K562 (cell line): ENCODE measurements around the gene CARMIL1. TPM values are rescaled to one million over a fixed set of nuclear protein-coding genes. Genes with fewer than 3 reads are reported as not detected.

Source experiments
- ATAC-seq: fragments of 200-7000 bp; cut with Tn5 transposase; 3 replicates; pipeline ENCODE4 v1.9.1; 2020; ENCODE audit warnings: moderate library complexity
- BruUV-seq: library from RNA; stranded (reverse); fragments of 400-500 nt; replicated peaks from 2 replicates; lab custom pipeline; 2021; lab: Mats Ljungman, UMichigan
- CTCF ChIA-PET: fragments of 300-600 bp; formaldehyde crosslinking; extraction: SDS; loops from one replicate; lab custom pipeline; 2021; ENCODE audit warnings: low intra/inter-chr PET ratio; lab: Yijun Ruan, JAX
- POLR2A ChIA-PET: fragments of 300-600, 350-650 bp; sonication (Branson Sonifier 250); formaldehyde crosslinking; extraction: SDS; loops from one replicate; lab custom pipeline; 2021; ENCODE audit warnings: antibody characterized with exemption, inconsistent platforms; lab: Yijun Ruan, JAX
- DNase-seq, 4 experiments: peaks; one replicate each; pipeline versions ENCODE4 v3.0.0 to v3.0.0-alpha.2; 2011 to 2018; ENCODE audit warnings: low spot score in 3 of 4, mixed read lengths in 3 of 4; ENCODE audit errors: extremely low read depth in 1 of 4
- FAIRE-seq: peaks from 2 replicates; lab custom pipeline; 2011; peaks lifted over from hg19 to GRCh38; lab: Jason Lieb, UNC
- H2AFZ ChIP-seq: 2 replicates; pipeline ENCODE4 v1.6.0; 2011; ENCODE audit warnings: low read depth, low read length, control low read depth, inconsistent platforms
- H3K27ac ChIP-seq: fragments of 200-600 bp; 3 replicates; pipeline ENCODE4 v1.8.0; 2011; ENCODE audit warnings: low read depth, mild to moderate bottlenecking, control low read depth, inconsistent platforms, low read length, moderate library complexity, mixed read lengths; ENCODE audit errors: extremely low read depth
- H3K27me3 ChIP-seq, 2 experiments: fragments of 300-600 bp in 1 of 2; 2 replicates in 1 of 2; 3 replicates in 1 of 2; pipeline versions ENCODE4 v1.6.0 to v1.8.0; 2011; ENCODE audit warnings: inconsistent platforms in 2 of 2, low read length in 2 of 2, mild to moderate bottlenecking in 1 of 2, mixed read lengths in 1 of 2, moderate library complexity in 1 of 2; ENCODE audit not compliant: control insufficient read depth in 2 of 2, insufficient read depth in 2 of 2
- H3K36me3 ChIP-seq: fragments of 300-600 bp; 3 replicates; pipeline ENCODE4 v1.8.0; 2011; ENCODE audit warnings: mild to moderate bottlenecking, low read length, inconsistent platforms; ENCODE audit not compliant: control insufficient read depth, insufficient read depth
- H3K4me1 ChIP-seq, 2 experiments: fragments of 200-600 bp in 1 of 2; replicated peaks in 1 of 2; 2 replicates in 1 of 2; 3 replicates in 1 of 2; pipeline versions ENCODE4 v1.5.1 to v1.8.0; 2011; ENCODE audit warnings: inconsistent platforms in 2 of 2, low read length in 2 of 2, mild to moderate bottlenecking in 1 of 2, mixed read lengths in 1 of 2, moderate library complexity in 1 of 2; ENCODE audit not compliant: control insufficient read depth in 2 of 2, insufficient read depth in 2 of 2
- H3K4me2 ChIP-seq: 2 replicates; pipeline ENCODE4 v1.6.1; 2011; ENCODE audit warnings: low read length, control low read depth, inconsistent platforms, mixed read lengths; ENCODE audit not compliant: insufficient read depth
- H3K4me3 ChIP-seq: fragments of 200-600 bp; sonication (generic), shearing (Covaris generic); 2 replicates; pipeline ENCODE4 v1.5.1; 2016; ENCODE audit warnings: control low read depth, inconsistent platforms
- H3K79me2 ChIP-seq: fragments of 200-600 bp; 3 replicates; pipeline ENCODE4 v1.8.0; 2011; ENCODE audit warnings: low read length, inconsistent platforms; ENCODE audit not compliant: control insufficient read depth, insufficient read depth
- H3K9ac ChIP-seq, 2 experiments: 2 replicates each; pipeline versions ENCODE4 v1.6.0 to v1.6.1; 2011; ENCODE audit warnings: low read depth in 2 of 2, low read length in 2 of 2, control low read depth in 1 of 2, inconsistent platforms in 1 of 2, mild to moderate bottlenecking in 1 of 2, mixed read lengths in 1 of 2; ENCODE audit not compliant: insufficient read depth in 1 of 2
- H3K9me1 ChIP-seq: one replicate; pipeline ENCODE4 v1.6.0; 2011; ENCODE audit warnings: inconsistent platforms, mild to moderate bottlenecking, low read length, moderate library complexity; ENCODE audit not compliant: control insufficient read depth, insufficient read depth
- H3K9me3 ChIP-seq: replicated peaks from 2 replicates; pipeline ENCODE4 v1.5.1; 2011; ENCODE audit warnings: low read depth, low read length, inconsistent platforms; ENCODE audit not compliant: control insufficient read depth, insufficient read depth
- H4K20me1 ChIP-seq: replicated peaks from 2 replicates; pipeline ENCODE4 v1.6.1; 2011; ENCODE audit warnings: low read length, inconsistent platforms, mixed read lengths; ENCODE audit not compliant: control insufficient read depth, insufficient read depth
- CHCHD3 ChIP-seq: fragments of 250-450 bp; sonication (Bioruptor Pico); IDR thresholded peaks from 2 replicates; pipeline ENCODE4 v2.1.2; 2022; ENCODE audit warnings: mild to moderate bottlenecking
- CHD1 ChIP-seq: fragments of 200-600 bp; sonication (generic); IDR thresholded peaks from one replicate; pipeline ENCODE4 v1.6.1; 2012; ENCODE audit warnings: mild to moderate bottlenecking, moderate library complexity, low read length, inconsistent platforms
- DIDO1 ChIP-seq: fragments of 450-650 bp; IDR thresholded peaks from 2 replicates; pipeline ENCODE4 v1.6.1; 2016; ENCODE audit warnings: low read depth, missing biosample characterization, missing genetic modification characterization
- HDAC8 ChIP-seq: fragments of 450-650 bp; IDR thresholded peaks from 2 replicates; pipeline ENCODE4 v1.6.1; 2016; ENCODE audit warnings: mild to moderate bottlenecking, missing genetic modification characterization, moderate library complexity, missing compliant biosample characterization
- KLF1 ChIP-seq: fragments of 450-650 bp; IDR thresholded peaks from 2 replicates; pipeline ENCODE4 v1.6.1; 2016; ENCODE audit warnings: missing genetic modification characterization, missing compliant biosample characterization
- MAFG ChIP-seq: fragments of 450-650 bp; conservative IDR thresholded peaks from 2 replicates; pipeline ENCODE4 v1.6.1; 2016; ENCODE audit warnings: missing genetic modification characterization, missing compliant biosample characterization
- SIX5 ChIP-seq, 2 experiments: IDR thresholded peaks; 2 replicates each; pipeline ENCODE4 v1.6.1; 2011; ENCODE audit warnings: low read length in 2 of 2, borderline replicate concordance in 1 of 2, low read depth in 1 of 2, mild to moderate bottlenecking in 1 of 2, moderate library complexity in 1 of 2; ENCODE audit not compliant: insufficient read depth in 1 of 2
- SRSF1 ChIP-seq: fragments of 200-400 bp; formaldehyde crosslinking; IDR thresholded peaks from 2 replicates; pipeline ENCODE4 v1.6.1; 2017; ENCODE audit warnings: mild to moderate bottlenecking, low read depth, low read length, moderate library complexity
- THRAP3 ChIP-seq: fragments of 450-650 bp; IDR thresholded peaks from 2 replicates; pipeline ENCODE4 v1.6.1; 2016; ENCODE audit warnings: mild to moderate bottlenecking, inconsistent platforms, borderline replicate concordance
- TOE1 ChIP-seq, 2 experiments: fragments of 450-650 bp in 1 of 2; sonication (generic) in 1 of 2; formaldehyde crosslinking in 1 of 2; IDR thresholded peaks; 2 replicates each; pipeline versions ENCODE4 v1.7.1 to v1.8.0; 2016 to 2022; ENCODE audit warnings: borderline replicate concordance in 2 of 2, mild to moderate bottlenecking in 2 of 2, antibody characterized with exemption in 1 of 2, inconsistent platforms in 1 of 2, low read depth in 1 of 2, missing genetic modification reagents in 1 of 2, moderate library complexity in 1 of 2
- U2AF1 ChIP-seq: fragments of 200-400 bp; formaldehyde crosslinking; optimal IDR thresholded peaks from 2 replicates; pipeline ENCODE3; 2017; ENCODE audit warnings: mild to moderate bottlenecking, low read depth, low read length, moderate library complexity
- YBX1 ChIP-seq: fragments of 450-650 bp; IDR thresholded peaks from 2 replicates; pipeline ENCODE4 v1.7.1; 2016; ENCODE audit warnings: mild to moderate bottlenecking
- ZNF140 ChIP-seq: fragments of 250-450 bp; sonication (Bioruptor Pico); IDR thresholded peaks from 2 replicates; pipeline ENCODE4 v1.8.0; 2021; ENCODE audit warnings: moderate library complexity, mild to moderate bottlenecking, inconsistent platforms
- ZNF143 ChIP-seq: sonication (generic); formaldehyde crosslinking; IDR thresholded peaks from 2 replicates; pipeline ENCODE4 v1.9.0; 2022; ENCODE audit warnings: mild to moderate bottlenecking, missing genetic modification reagents
- ZNF274 ChIP-seq: IDR thresholded peaks from 2 replicates; pipeline ENCODE4 v1.6.1; 2011; ENCODE audit warnings: low read depth, mild to moderate bottlenecking, low read length, moderate library complexity, borderline replicate concordance
- ZNF436 ChIP-seq: fragments of 250-450, 450-650 bp; sonication (Bioruptor Pico); formaldehyde crosslinking; IDR thresholded peaks from 2 replicates; pipeline ENCODE4 v1.7.0; 2020; ENCODE audit warnings: mild to moderate bottlenecking
- WGBS: fragments of 100-300 bp; shearing (Covaris generic); methylation state at CpG from one replicate; pipeline ENCODE4 v1.1.6; 2016; ENCODE audit warnings: low coverage, mixed read lengths; ENCODE audit not compliant: insufficient coverage; ENCODE audit errors: missing lambda C conversion rate; 5-methylcytosine and 5-hydroxymethylcytosine counted together
- in situ Hi-C: fragments of 300-500 bp; cut with MboI; formaldehyde crosslinking; loops from 4 replicates; pipeline ENCODE4 v1.15.0; 2018; ENCODE audit warnings: inconsistent platforms, mixed read lengths
- intact Hi-C: fragments of 100-400 bp; cut with micrococcal nuclease; formaldehyde crosslinking; loops from 2 replicates; pipeline ENCODE4 v1.14.2; 2022
- polyA plus RNA-seq, 8 experiments: library from polyadenylated mRNA; depleted of rRNA in 4 of 8; stranded (reverse) in 5 of 8; unstranded in 3 of 8; fragments of >200 nt; fragmentation: Nextera tagmentation in 2 of 8; fragmentation: Illumina TruSeq in 1 of 8; extraction: Ambion mirVana in 2 of 8; extraction: Trizol in 1 of 8; gene quantifications; 2 replicates each; pipeline versions ENCODE4 v1.2.1 to v1.2.3, GENCODE V29; 2011 to 2014; ENCODE audit warnings: inconsistent platforms in 1 of 8, missing spikeins in 1 of 8
- total RNA-seq, 7 experiments: library from RNA; depleted of rRNA in 6 of 7; stranded (reverse); fragments of >200 nt in 6 of 7; fragmentation: Illumina TruSeq in 2 of 7; extraction: Trizol in 2 of 7; gene quantifications; 2 replicates each; pipeline versions ENCODE4 v1.2.1 to v1.2.3, GENCODE V29; 2011 to 2021; ENCODE audit warnings: low replicate concordance in 1 of 7
- TF ChIP-seq, protein P1 (sequence below): fragments of 450-650 bp; formaldehyde crosslinking; conservative IDR thresholded peaks from 2 replicates; pipeline ENCODE4 v1.4.0; 2022; ENCODE audit warnings: mild to moderate bottlenecking, missing genetic modification characterization
- TF ChIP-seq, protein P2 (sequence below), 2 experiments: fragments of 450-650 bp; conservative IDR thresholded peaks; 2 replicates each; pipeline ENCODE4 v1.6.1; 2017; ENCODE audit warnings: mild to moderate bottlenecking in 2 of 2, moderate library complexity in 2 of 2

Gene CARMIL1
- total and polyA plus RNA-seq, 9 of the 15 experiments (the other 6 are each of a cell fraction or from before 2014, with no cell fraction given): 0.04 to 0.32 (median 0.10) TPM; not detected in 1

DNA sequence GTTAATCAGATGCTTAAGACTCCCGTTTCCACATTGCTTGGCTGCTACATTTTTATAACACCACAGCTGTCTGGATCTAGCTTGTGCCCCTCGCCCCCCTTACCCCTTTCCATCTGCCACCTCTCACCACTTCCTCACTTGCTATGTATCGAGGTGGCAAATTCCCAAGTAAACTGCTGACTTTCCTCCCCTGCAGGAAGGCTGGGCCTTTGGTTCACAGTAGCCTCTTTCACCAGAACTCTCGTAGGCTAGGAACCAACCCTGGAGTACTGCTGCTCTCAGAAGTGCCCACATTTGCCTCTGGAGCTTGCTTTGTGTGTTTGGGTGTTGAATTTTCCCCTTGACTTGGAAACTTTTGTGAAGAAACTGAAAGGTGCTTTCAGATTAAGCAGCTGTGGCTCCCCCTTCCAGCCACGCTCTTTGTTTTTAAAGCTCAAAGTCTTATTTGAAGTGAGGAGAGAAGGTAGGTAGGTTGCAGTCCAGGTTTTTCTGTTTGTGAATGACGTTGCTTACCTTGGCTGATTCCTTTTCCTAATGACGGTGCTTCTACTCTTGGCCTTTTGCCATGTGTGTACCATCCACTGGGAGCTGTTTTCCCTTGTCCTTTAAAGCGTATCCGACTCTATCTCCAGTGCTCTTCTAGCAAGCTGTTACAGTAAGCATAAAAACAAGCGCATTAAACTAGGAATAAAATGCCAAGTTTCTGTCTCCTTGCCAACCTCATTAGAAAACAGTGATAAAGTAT lies 90.4 kb downstream of the CARMIL1 start:
- ChIA-PET CTCF (no interaction called here), POLR2A (interaction anchor here (0.6 to 1.4 kb wide), 3 partner anchors 8 to 66 kb away, joined by 3 to 5 read pairs (median 4); no protein-coding TSS in a partner anchor)
- TF ChIP-seq CHCHD3 (CRISPR knock-in tag) (no peak), HDAC8 (tag) (no peak), MAFG (no peak), ZNF140 (CRISPR knock-in tag) (no peak), DIDO1 (tag) (no peak), SIX5 (IDR thresholded peaks at IDR 0.05; ENCODE audit: borderline replicate concordance in 1 of 2, insufficient read depth in 1 of 2, low read depth in 1 of 2, low read length in 2 of 2) (no peak), U2AF1 (no peak), ZNF436 (CRISPR knock-in tag) (no peak), SRSF1 (no peak), ZNF143 (CRISPR knock-in tag) (no peak), TOE1 (IDR thresholded peaks at IDR 0.05; ENCODE audit: borderline replicate concordance) (no peak), TOE1 (CRISPR knock-in tag; IDR thresholded peaks at IDR 0.05; ENCODE audit: borderline replicate concordance, low read depth) (no peak), KLF1 (no peak), YBX1 (no peak), ZNF274 (no peak), CHD1 (no peak), THRAP3 (no peak)
- TF ChIP-seq, protein P1, sequence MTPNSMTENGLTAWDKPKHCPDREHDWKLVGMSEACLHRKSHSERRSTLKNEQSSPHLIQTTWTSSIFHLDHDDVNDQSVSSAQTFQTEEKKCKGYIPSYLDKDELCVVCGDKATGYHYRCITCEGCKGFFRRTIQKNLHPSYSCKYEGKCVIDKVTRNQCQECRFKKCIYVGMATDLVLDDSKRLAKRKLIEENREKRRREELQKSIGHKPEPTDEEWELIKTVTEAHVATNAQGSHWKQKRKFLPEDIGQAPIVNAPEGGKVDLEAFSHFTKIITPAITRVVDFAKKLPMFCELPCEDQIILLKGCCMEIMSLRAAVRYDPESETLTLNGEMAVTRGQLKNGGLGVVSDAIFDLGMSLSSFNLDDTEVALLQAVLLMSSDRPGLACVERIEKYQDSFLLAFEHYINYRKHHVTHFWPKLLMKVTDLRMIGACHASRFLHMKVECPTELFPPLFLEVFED (CRISPR knock-in tag): no peak
- TF ChIP-seq, protein P2, sequence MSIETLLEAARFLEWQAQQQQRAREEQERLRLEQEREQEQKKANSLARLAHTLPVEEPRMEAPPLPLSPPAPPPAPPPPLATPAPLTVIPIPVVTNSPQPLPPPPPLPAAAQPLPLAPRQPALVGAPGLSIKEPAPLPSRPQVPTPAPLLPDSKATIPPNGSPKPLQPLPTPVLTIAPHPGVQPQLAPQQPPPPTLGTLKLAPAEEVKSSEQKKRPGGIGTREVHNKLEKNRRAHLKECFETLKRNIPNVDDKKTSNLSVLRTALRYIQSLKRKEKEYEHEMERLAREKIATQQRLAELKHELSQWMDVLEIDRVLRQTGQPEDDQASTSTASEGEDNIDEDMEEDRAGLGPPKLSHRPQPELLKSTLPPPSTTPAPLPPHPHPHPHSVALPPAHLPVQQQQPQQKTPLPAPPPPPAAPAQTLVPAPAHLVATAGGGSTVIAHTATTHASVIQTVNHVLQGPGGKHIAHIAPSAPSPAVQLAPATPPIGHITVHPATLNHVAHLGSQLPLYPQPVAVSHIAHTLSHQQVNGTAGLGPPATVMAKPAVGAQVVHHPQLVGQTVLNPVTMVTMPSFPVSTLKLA (conservative IDR thresholded peaks at IDR 0.05): no peak
- Histone ChIP-seq H3K4me3 (no peak overlapping the region), H2AFZ (no peak overlapping the region), H3K27me3 (0 out of 5 replicates have a peak, but pooled peaks cover 0 to 11% of the 10 kb centered on the region in 2 experiments), H3K36me3 (no peaks in the 10 kb centered on the region), H3K79me2 (no peaks in the 10 kb centered on the region), H3K27ac (no peak overlapping the region), H3K9me1 (no peaks in the 10 kb centered on the region), H3K4me1 (no peaks in the 10 kb centered on the region), H3K9me3 (no peaks in the 10 kb centered on the region), H4K20me1 (no peaks in the 10 kb centered on the region), H3K4me2 (no peak overlapping the region), H3K9ac (no peak overlapping the region)
- 2% methylated on average over 10 of the region's 10 CpGs for WGBS
- DNase-seq (no peak), ATAC-seq (no peak), FAIRE-seq (no peak)
- intact Hi-C loops (no loop called here), in situ Hi-C loops (no loop called here)
- no TSS peak for BruUV-seq
